DMS114 treated with DMSO at 0.1 percent for 48 hours (cell line): ENCODE data around the gene ZP1.
"Not testable (repeated sequence)": the region's sequence is repeated elsewhere in the genome, so short reads cannot be mapped to it uniquely, and the experiment has no call there.

Experiments
- DNase-seq: peaks from one replicate; lab custom pipeline; 2025; ENCODE audit not compliant: unreplicated experiment; lab: John Stamatoyannopoulos, UW

Gene ZP1

GRCh38 chr11:60905551-60906113, 38.3 kb downstream of the ZP1 start:
- no peak for DNase-seq

- peak; percentile 98 for DNase-seq
Observed at GRCh38 chr11:60906132-60906972, 39.0 kb downstream of the ZP1 start, which contains the start of gene PRPF19. PRPF19 (minus strand) TSS chr11:60906585; CDS start chr11:60906382, 203 bp downstream.

GRCh38 chr11:60908803-60909202, 41.5 kb downstream of the ZP1 start:
- no peak for DNase-seq

GRCh38 chr11:60909680-60910280, 42.4 kb downstream of the ZP1 start:
- DNase-seq: not testable (repeated sequence)

- no peak for DNase-seq
Observed at GRCh38 chr11:60910281-60910687, 42.9 kb downstream of the ZP1 start.

- DNase-seq: no peak
Observed at GRCh38 chr11:60910711-60911380, 43.5 kb downstream of the ZP1 start.

- no peak for DNase-seq
Observed at GRCh38 chr11:60912223-60912850, 45.0 kb downstream of the ZP1 start.

GRCh38 chr11:60912851-60913528, 45.6 kb downstream of the ZP1 start:
- DNase-seq: no peak

GRCh38 chr11:60913793-60914632, 46.7 kb downstream of the ZP1 start, which contains the start of gene TMEM109:
TMEM109 (plus strand) TSS chr11:60914158; CDS start chr11:60919694, 5,536 bp downstream.
- DNase-seq: peak; percentile 90

- no peak for DNase-seq
Observed at GRCh38 chr11:60914633-60915247, 47.4 kb downstream of the ZP1 start.

GRCh38 chr11:60915248-60915914, 48.0 kb downstream of the ZP1 start:
- DNase-seq: peak; percentile 37

- no peak for DNase-seq
Observed at GRCh38 chr11:60916669-60917206, 49.4 kb downstream of the ZP1 start.

GRCh38 chr11:60917267-60917666, 49.9 kb downstream of the ZP1 start:
- no peak for DNase-seq

- DNase-seq: no peak
Observed at GRCh38 chr11:60918251-60918938, 51.1 kb downstream of the ZP1 start.

- no peak for DNase-seq
Observed at GRCh38 chr11:60918939-60919265, 51.6 kb downstream of the ZP1 start.

- no peak for DNase-seq
Observed at GRCh38 chr11:60919320-60919719, 52.0 kb downstream of the ZP1 start.

GRCh38 chr11:60919956-60920355, 52.6 kb downstream of the ZP1 start:
- DNase-seq: no peak

GRCh38 chr11:60921259-60921658, 53.9 kb downstream of the ZP1 start:
- DNase-seq: no peak
